ENCODE data around the gene DPP9. TPM values are rescaled to one million over a fixed set of nuclear protein-coding genes. Genes with fewer than 3 reads are reported as not detected.
A peak's percentile ranks its signal among the peaks of the same experiment; 100 is the strongest.

Gene DPP9
- total RNA-seq, 1 donor from 2014 or later = 48.0 TPM

DNA sequence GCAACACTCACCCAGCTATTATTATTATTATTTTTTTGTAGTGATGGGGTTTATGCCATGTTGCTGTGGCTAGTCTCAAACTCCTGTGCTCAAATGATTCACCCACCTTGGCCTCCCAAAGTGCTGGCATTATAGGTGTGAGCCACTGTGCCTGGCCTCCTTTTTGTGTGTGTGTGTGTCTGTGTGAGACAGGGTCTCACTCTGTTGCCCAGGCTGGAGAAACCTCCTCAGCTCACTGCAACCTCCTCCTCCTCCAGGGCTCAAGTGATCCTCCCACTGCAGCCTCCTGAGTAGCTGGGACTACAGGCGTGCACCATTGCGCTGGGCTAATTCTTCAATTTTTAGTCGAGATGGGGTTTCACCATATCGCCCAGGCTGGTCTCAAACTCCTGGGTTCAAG lies 49.9 kb downstream of the DPP9 start:
- H3K4me1 Mint-ChIP-seq = peaks cover 7% of the 10 kb centered on the region
- TF ChIP-seq, protein P1, sequence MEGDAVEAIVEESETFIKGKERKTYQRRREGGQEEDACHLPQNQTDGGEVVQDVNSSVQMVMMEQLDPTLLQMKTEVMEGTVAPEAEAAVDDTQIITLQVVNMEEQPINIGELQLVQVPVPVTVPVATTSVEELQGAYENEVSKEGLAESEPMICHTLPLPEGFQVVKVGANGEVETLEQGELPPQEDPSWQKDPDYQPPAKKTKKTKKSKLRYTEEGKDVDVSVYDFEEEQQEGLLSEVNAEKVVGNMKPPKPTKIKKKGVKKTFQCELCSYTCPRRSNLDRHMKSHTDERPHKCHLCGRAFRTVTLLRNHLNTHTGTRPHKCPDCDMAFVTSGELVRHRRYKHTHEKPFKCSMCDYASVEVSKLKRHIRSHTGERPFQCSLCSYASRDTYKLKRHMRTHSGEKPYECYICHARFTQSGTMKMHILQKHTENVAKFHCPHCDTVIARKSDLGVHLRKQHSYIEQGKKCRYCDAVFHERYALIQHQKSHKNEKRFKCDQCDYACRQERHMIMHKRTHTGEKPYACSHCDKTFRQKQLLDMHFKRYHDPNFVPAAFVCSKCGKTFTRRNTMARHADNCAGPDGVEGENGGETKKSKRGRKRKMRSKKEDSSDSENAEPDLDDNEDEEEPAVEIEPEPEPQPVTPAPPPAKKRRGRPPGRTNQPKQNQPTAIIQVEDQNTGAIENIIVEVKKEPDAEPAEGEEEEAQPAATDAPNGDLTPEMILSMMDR (conservative IDR thresholded peaks at IDR 0.05) = no peak
- no peaks in the 10 kb centered on the region for H3K36me3 Mint-ChIP-seq (ENCODE audit: low read depth)
- no peak for DNase-seq (ENCODE audit: low read depth, low spot score)
- no peaks in the 10 kb centered on the region for H3K27me3 Mint-ChIP-seq (ENCODE audit: low read depth)
- H3K27ac Mint-ChIP-seq (ENCODE audit: unreplicated experiment) = no peak overlapping the region
- no peaks in the 10 kb centered on the region for H3K9me3 Mint-ChIP-seq
- no peak overlapping the region for H3K4me3 Mint-ChIP-seq

GRCh38 chr19:4673216-4673615 lies 50.4 kb downstream of the DPP9 start:
- Mint-ChIP-seq H3K4me3 (no peak overlapping the region), H3K27me3 (ENCODE audit: low read depth) (no peaks in the 10 kb centered on the region)

DNA sequence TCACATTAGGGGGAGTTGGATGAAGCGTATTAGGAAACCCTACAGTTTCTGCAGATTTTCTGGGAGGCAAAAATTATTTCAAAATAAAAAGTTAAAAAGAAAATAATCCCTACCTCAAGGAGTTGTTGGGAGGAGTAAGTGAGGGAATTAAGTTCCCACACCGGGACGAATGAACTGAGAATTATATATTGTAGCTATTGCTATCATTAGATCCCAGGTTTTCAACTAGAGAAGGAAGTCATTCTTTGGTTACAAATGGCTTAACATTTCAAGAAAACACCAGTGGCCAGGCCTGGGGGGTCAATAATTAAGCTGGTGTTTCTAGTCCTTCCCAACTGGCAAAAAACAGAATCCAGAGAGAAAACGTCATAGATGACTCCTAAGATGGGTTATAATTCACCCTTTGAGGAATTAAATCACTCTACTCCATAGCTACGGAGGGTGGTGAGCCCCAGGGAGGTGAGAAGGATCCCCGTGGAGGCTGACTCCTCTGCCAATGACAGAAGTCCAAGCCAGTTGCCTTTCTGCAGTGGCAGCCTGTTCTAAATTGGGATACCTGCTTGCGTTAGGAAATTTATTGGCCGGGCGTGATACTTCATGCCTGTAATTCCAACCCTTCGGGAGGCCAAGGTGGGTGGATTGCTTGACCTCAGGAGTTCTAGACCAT lies 52.3 kb downstream of the DPP9 start:
- Mint-ChIP-seq H3K36me3 (ENCODE audit: low read depth) (peaks cover 3% of the 10 kb centered on the region), H3K27me3 (ENCODE audit: low read depth) (no peaks in the 10 kb centered on the region), H3K27ac (ENCODE audit: unreplicated experiment) (no peak overlapping the region), H3K4me1 (peaks cover 13% of the 10 kb centered on the region), H3K9me3 (no peaks in the 10 kb centered on the region), H3K4me3 (peak overlapping the region; percentile 60)
- DNase-seq (ENCODE audit: low read depth, low spot score) = no peak
- TF ChIP-seq, protein P1 (conservative IDR thresholded peaks at IDR 0.05) = no peak

More at GRCh38 chr19:4673216-4673615, 50.4 kb downstream of the DPP9 start:
- H3K36me3 Mint-ChIP-seq (ENCODE audit: low read depth) = peaks cover 3% of the 10 kb centered on the region
- no peak for DNase-seq (ENCODE audit: low read depth, low spot score)
- peaks cover 11% of the 10 kb centered on the region for H3K4me1 Mint-ChIP-seq
- no peaks in the 10 kb centered on the region for H3K9me3 Mint-ChIP-seq
- no peak overlapping the region for H3K27ac Mint-ChIP-seq (ENCODE audit: unreplicated experiment)
- TF ChIP-seq, protein P1 (conservative IDR thresholded peaks at IDR 0.05) = no peak

DNA sequence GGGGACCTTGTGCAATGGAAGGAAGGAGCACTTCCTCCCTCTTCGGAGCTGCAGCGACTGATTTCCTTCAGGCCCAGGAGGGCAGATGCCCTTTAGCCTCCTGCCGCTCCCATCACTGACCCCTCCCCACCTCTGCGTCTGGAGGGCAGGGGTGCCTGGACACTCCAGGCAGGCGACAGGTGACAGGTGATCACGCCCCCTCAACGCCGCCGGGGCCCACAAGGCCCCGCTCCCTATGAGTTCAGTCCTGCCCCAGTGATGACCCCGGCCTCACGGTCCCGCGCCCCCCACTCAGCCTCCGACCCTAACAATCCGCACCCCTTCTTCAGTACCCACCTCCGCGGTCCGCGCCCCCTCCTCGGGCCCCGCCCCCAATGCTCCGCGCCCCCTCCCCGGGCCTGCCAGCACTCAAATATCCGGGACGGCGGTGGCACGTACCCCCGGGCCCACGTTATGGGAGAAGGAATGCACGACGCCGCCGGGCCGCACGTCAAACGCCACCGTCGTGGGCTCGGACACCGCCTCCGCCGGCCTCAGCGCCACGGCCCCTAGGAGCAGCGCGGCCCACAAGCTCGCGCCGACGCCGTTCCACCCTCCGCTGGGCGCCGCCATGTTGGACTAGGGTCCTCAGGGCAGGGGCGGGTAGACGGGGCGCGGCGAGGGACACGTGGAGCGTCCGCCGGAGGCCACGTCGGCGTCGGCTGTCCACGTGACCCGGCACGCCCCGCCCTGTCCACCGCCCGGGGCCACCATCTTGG lies 53.7 kb downstream of the DPP9 start, which contains the start of gene MYDGF:
TSS of gene MYDGF (minus strand) at position 620 of the 758 bp plus-strand sequence. CDS start at position 612, 8 bp downstream.
- H3K27ac Mint-ChIP-seq (ENCODE audit: unreplicated experiment) = peak within 1 kb of the TSS; percentile 89
- H3K9me3 Mint-ChIP-seq = no peaks in the 10 kb centered on the region
- peaks cover 13% of the 10 kb centered on the region for H3K4me1 Mint-ChIP-seq
- H3K4me3 Mint-ChIP-seq = peak within 1 kb of the TSS; percentile 91
- TF ChIP-seq, protein P1 (conservative IDR thresholded peaks at IDR 0.05) = no peak
- no peaks in the 10 kb centered on the region for H3K27me3 Mint-ChIP-seq (ENCODE audit: low read depth)
- H3K36me3 Mint-ChIP-seq (ENCODE audit: low read depth) = peaks cover 3% of the 10 kb centered on the region
- DNase-seq (ENCODE audit: low read depth, low spot score) = peak; percentile 89

DNA sequence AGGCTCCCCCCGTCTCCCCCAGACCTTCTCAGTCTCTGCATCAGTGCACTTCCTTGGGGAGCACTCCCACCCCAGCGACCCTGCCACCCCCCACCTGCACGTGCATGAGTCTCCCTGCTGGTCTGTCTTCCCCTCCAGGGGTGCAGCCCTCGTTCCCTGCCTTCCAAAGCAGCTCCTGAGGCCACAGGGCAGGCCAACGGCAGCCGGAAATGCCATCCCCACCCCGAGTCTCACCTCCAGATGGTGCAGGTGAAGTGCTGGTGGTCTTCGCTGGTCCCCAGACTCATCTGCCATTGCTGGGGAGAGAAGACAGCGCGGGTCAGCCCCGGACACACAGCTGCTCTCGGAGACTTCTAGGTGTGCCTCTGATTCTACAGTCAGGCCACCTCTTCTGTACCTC lies 59.0 kb downstream of the DPP9 start:
- Mint-ChIP-seq H3K27ac (ENCODE audit: unreplicated experiment) (no peak overlapping the region), H3K9me3 (no peaks in the 10 kb centered on the region), H3K4me3 (no peak overlapping the region), H3K4me1 (peaks cover 13% of the 10 kb centered on the region), H3K27me3 (ENCODE audit: low read depth) (no peaks in the 10 kb centered on the region), H3K36me3 (ENCODE audit: low read depth) (peaks cover 5% of the 10 kb centered on the region)
- no peak for DNase-seq (ENCODE audit: low read depth, low spot score)
- TF ChIP-seq, protein P1 (conservative IDR thresholded peaks at IDR 0.05) = no peak
